GM23338 (cell line): ENCODE data around the gene PPP1R3F. TPM values are rescaled to one million over a fixed set of nuclear protein-coding genes. Genes with fewer than 3 reads are reported as not detected.

Experiments used
- ATAC-seq: fragments of 200-7000 bp; cut with Tn5 transposase; 3 replicates; pipeline ENCODE4 v1.9.1; 2020
- DNase-seq: peaks from one replicate; pipeline ENCODE4 v3.0.0-alpha.2; 2015; ENCODE audit warnings: low spot score
- H2AFZ ChIP-seq: fragments of 200-600 bp; sonication (generic); 2 replicates; pipeline ENCODE4 v1.8.0; 2016; ENCODE audit warnings: antibody characterized with exemption, mild to moderate bottlenecking, moderate library complexity
- H3F3A ChIP-seq: fragments of 200-600 bp; sonication (generic); replicated peaks from 2 replicates; pipeline ENCODE4 v1.8.0; 2017; ENCODE audit warnings: antibody characterized with exemption, mixed run types, low read depth
- H3K27ac ChIP-seq: fragments of 200-600 bp; sonication (generic); 2 replicates; pipeline ENCODE4 v1.6.1; 2016; ENCODE audit warnings: low read depth
- H3K27me3 ChIP-seq: fragments of 200-600 bp; sonication (generic); 2 replicates; pipeline ENCODE4 v1.8.0; 2016; ENCODE audit warnings: mild to moderate bottlenecking, mixed run types, moderate library complexity; ENCODE audit not compliant: insufficient read depth
- H3K36me3 ChIP-seq: fragments of 200-600 bp; sonication (generic); 2 replicates; pipeline ENCODE4 v1.8.0; 2016; ENCODE audit warnings: mild to moderate bottlenecking; ENCODE audit not compliant: insufficient read depth
- H3K4me1 ChIP-seq: fragments of 200-600 bp; sonication (generic); 2 replicates; pipeline ENCODE4 v1.8.0; 2016; ENCODE audit warnings: mild to moderate bottlenecking, moderate library complexity; ENCODE audit not compliant: insufficient read depth
- H3K4me2 ChIP-seq: fragments of 200-600 bp; sonication (generic); 2 replicates; pipeline ENCODE4 v1.7.1; 2017; ENCODE audit warnings: mixed run types
- H3K4me3 ChIP-seq: fragments of 200-600 bp; sonication (generic); 2 replicates; pipeline ENCODE4 v1.6.1; 2016; ENCODE audit warnings: mixed run types
- H3K79me2 ChIP-seq: fragments of 200-600 bp; sonication (generic); replicated peaks from 2 replicates; pipeline ENCODE4 v1.8.0; 2017; ENCODE audit warnings: mild to moderate bottlenecking; ENCODE audit not compliant: insufficient read depth
- H3K9me2 ChIP-seq: fragments of 200-600 bp; sonication (generic); 2 replicates; pipeline ENCODE4 v1.8.0; 2017; ENCODE audit not compliant: insufficient read depth
- H4K20me1 ChIP-seq: fragments of 200-600 bp; sonication (generic); replicated peaks from 2 replicates; pipeline ENCODE4 v1.8.0; 2017; ENCODE audit warnings: mild to moderate bottlenecking; ENCODE audit not compliant: insufficient read depth
- H3K27ac Mint-ChIP-seq: 2 replicates; pipeline ENCODE4 v1.8.0; 2020; ENCODE audit warnings: inconsistent platforms, mild to moderate bottlenecking, moderate library complexity, mixed read lengths
- H3K27me3 Mint-ChIP-seq: 3 replicates; pipeline ENCODE4 v1.8.0; 2022; ENCODE audit warnings: low read depth, mild to moderate bottlenecking, moderate library complexity, mixed read lengths, inconsistent platforms; ENCODE audit not compliant: insufficient read depth, poor library complexity
- H3K36me3 Mint-ChIP-seq: 3 replicates; pipeline ENCODE4 v1.8.0; 2021; ENCODE audit warnings: low read depth, mild to moderate bottlenecking, inconsistent platforms, moderate library complexity, mixed read lengths
- H3K4me1 Mint-ChIP-seq: 3 replicates; pipeline ENCODE4 v1.8.0; 2020; ENCODE audit warnings: mild to moderate bottlenecking, inconsistent platforms, mixed read lengths
- H3K4me3 Mint-ChIP-seq: 3 replicates; pipeline ENCODE4 v1.8.0; 2021; ENCODE audit warnings: moderate library complexity, mild to moderate bottlenecking, inconsistent platforms, mixed read lengths
- H3K9me3 Mint-ChIP-seq: 3 replicates; pipeline ENCODE4 v1.8.0; 2020; ENCODE audit warnings: moderate library complexity, mild to moderate bottlenecking, inconsistent platforms, mixed read lengths
- CREB1 ChIP-seq: fragments of 250-450 bp; sonication (Bioruptor Pico); IDR thresholded peaks from 2 replicates; pipeline ENCODE4 v1.5.0; 2020; ENCODE audit warnings: low read depth, mild to moderate bottlenecking, moderate library complexity
- ETS1 ChIP-seq: IDR thresholded peaks from 2 replicates; pipeline ENCODE4 v1.6.1; 2016; ENCODE audit warnings: antibody characterized with exemption
- EZH2 ChIP-seq: fragments of 200-600 bp; sonication (generic); IDR thresholded peaks from one replicate; pipeline ENCODE4 v1.8.0; 2017; ENCODE audit warnings: antibody characterized with exemption, mild to moderate bottlenecking, low read depth; ENCODE audit not compliant: unreplicated experiment
- EZH2phosphoT487 ChIP-seq: fragments of 200-600 bp; sonication (generic); IDR thresholded peaks from one replicate; pipeline ENCODE4 v1.8.1; 2018; ENCODE audit warnings: antibody characterized with exemption; ENCODE audit not compliant: unreplicated experiment
- JUNB ChIP-seq: IDR thresholded peaks from one replicate; pipeline ENCODE4 v1.6.1; 2016; ENCODE audit warnings: antibody characterized with exemption; ENCODE audit not compliant: unreplicated experiment
- NANOG ChIP-seq: IDR thresholded peaks from 2 replicates; pipeline ENCODE4 v1.6.1; 2016; ENCODE audit warnings: antibody characterized with exemption, borderline replicate concordance
- POLR2AphosphoS5 ChIP-seq: IDR thresholded peaks from 2 replicates; pipeline ENCODE4 v1.6.1; 2016; ENCODE audit warnings: antibody characterized with exemption, low read depth
- STAT1 ChIP-seq: IDR thresholded peaks from one replicate; pipeline ENCODE4 v1.6.1; 2016; ENCODE audit warnings: antibody characterized with exemption; ENCODE audit not compliant: unreplicated experiment
- ZNF114 ChIP-seq: fragments of 250-450 bp; sonication (Bioruptor Pico); IDR thresholded peaks from 2 replicates; pipeline ENCODE4 v1.5.0; 2020; ENCODE audit warnings: mild to moderate bottlenecking, moderate library complexity
- ZNF331 ChIP-seq: fragments of 250-450 bp; sonication (Bioruptor Pico); IDR thresholded peaks from 2 replicates; pipeline ENCODE4 v1.5.0; 2020; ENCODE audit warnings: low read depth, mild to moderate bottlenecking, moderate library complexity
- ZNF462 ChIP-seq: fragments of 250-450 bp; sonication (Bioruptor Pico); IDR thresholded peaks from 2 replicates; pipeline ENCODE4 v1.5.0; 2020; ENCODE audit warnings: mild to moderate bottlenecking, moderate library complexity
- polyA plus RNA-seq: library from polyadenylated mRNA; unstranded; fragments of >200 nt; fragmentation: Nextera tagmentation; extraction: Ambion mirVana; gene quantifications from 2 replicates; pipeline ENCODE4 v1.2.1, GENCODE V29; 2016
- total RNA-seq: library from RNA; depleted of rRNA; stranded (reverse); fragments of >200 nt; shearing (Covaris generic); gene quantifications from 2 replicates; pipeline ENCODE4 v1.2.3, GENCODE V29; 2014
- TF ChIP-seq, protein P1 (sequence below): IDR thresholded peaks from one replicate; pipeline ENCODE4 v1.6.1; 2018; ENCODE audit warnings: antibody characterized with exemption; ENCODE audit not compliant: unreplicated experiment

PPP1R3F gene
- total and polyA plus RNA-seq, 2 experiments from 2014 or later, result 3.1 to 11.3 TPM

DNA sequence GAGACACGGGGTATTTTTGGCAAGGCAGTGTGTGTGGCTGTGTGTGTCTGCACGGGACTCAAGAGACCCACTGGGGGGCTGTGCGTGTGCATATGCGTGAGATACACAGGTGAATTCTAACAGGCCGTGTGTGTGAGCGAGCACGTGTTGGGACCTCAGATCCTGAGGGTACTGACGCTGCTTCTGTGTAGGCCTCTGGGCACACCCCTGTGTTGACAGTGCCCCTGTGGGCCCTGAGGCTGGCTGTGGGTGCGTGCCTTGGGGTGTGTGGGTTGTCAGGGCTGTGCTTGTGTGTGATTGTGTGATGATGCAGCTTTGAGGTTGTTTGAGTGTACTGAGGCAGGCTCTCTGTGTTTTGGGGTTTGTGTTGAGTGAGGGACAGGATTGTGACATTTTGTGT, 19.0 kb upstream of the PPP1R3F start (continued):
- TF ChIP-seq, protein P1, sequence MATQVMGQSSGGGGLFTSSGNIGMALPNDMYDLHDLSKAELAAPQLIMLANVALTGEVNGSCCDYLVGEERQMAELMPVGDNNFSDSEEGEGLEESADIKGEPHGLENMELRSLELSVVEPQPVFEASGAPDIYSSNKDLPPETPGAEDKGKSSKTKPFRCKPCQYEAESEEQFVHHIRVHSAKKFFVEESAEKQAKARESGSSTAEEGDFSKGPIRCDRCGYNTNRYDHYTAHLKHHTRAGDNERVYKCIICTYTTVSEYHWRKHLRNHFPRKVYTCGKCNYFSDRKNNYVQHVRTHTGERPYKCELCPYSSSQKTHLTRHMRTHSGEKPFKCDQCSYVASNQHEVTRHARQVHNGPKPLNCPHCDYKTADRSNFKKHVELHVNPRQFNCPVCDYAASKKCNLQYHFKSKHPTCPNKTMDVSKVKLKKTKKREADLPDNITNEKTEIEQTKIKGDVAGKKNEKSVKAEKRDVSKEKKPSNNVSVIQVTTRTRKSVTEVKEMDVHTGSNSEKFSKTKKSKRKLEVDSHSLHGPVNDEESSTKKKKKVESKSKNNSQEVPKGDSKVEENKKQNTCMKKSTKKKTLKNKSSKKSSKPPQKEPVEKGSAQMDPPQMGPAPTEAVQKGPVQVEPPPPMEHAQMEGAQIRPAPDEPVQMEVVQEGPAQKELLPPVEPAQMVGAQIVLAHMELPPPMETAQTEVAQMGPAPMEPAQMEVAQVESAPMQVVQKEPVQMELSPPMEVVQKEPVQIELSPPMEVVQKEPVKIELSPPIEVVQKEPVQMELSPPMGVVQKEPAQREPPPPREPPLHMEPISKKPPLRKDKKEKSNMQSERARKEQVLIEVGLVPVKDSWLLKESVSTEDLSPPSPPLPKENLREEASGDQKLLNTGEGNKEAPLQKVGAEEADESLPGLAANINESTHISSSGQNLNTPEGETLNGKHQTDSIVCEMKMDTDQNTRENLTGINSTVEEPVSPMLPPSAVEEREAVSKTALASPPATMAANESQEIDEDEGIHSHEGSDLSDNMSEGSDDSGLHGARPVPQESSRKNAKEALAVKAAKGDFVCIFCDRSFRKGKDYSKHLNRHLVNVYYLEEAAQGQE, result no peak
- TF ChIP-seq ZNF462 (CRISPR knock-in tag), result no peak

- no peak for ATAC-seq
- H3K4me3 ChIP-seq, result no peak overlapping the region
- Mint-ChIP-seq H3K27me3 (peaks cover 2% of the 10 kb centered on the region), H3K4me3 (no peak overlapping the region), H3K27ac (no peak overlapping the region), H3K4me1 (no peaks in the 10 kb centered on the region; the same call in 2 of the 3 replicates), H3K9me3 (no peaks in the 10 kb centered on the region), H3K36me3 (no peaks in the 10 kb centered on the region)
- H3K36me3 ChIP-seq, result no peaks in the 10 kb centered on the region
- H3K79me2 ChIP-seq, result no peaks in the 10 kb centered on the region
- H3K27me3 ChIP-seq, result no peaks in the 10 kb centered on the region
- no peak overlapping the region for H3K27ac ChIP-seq
- H3K4me1 ChIP-seq, result no peaks in the 10 kb centered on the region
- no peak overlapping the region for H2AFZ ChIP-seq
- no peaks in the 10 kb centered on the region for H3F3A ChIP-seq
- DNase-seq, result no peak
- H4K20me1 ChIP-seq, result no peaks in the 10 kb centered on the region
- H3K9me2 ChIP-seq, result no peaks in the 10 kb centered on the region
- H3K4me2 ChIP-seq, result no peak overlapping the region
- no peak for TF ChIP-seq ETS1
- no peak for TF ChIP-seq ZNF331 (CRISPR knock-in tag)
- TF ChIP-seq POLR2AphosphoS5, result no peak
- TF ChIP-seq CREB1, result no peak
- TF ChIP-seq, protein P1, result no peak
- TF ChIP-seq EZH2phosphoT487, result no peak
- no peak for TF ChIP-seq JUNB
- TF ChIP-seq STAT1, result no peak
- TF ChIP-seq NANOG, result no peak
- TF ChIP-seq EZH2, result no peak
- TF ChIP-seq ZNF114 (CRISPR knock-in tag), result no peak
These were observed 18.3 kb upstream of the PPP1R3F start for GRCh38 chrX:49251325-49251724.
